DMS53 treated with DMSO at 0.1 percent for 48 hours (cell line): ENCODE data around the gene GTF2A2.
A peak's percentile ranks its signal among the peaks of the same experiment; 100 is the strongest.

Experiments
- DNase-seq: peaks from one replicate; lab custom pipeline; 2025; ENCODE audit not compliant: unreplicated experiment; lab: John Stamatoyannopoulos, UW

The GTF2A2 gene

DNA sequence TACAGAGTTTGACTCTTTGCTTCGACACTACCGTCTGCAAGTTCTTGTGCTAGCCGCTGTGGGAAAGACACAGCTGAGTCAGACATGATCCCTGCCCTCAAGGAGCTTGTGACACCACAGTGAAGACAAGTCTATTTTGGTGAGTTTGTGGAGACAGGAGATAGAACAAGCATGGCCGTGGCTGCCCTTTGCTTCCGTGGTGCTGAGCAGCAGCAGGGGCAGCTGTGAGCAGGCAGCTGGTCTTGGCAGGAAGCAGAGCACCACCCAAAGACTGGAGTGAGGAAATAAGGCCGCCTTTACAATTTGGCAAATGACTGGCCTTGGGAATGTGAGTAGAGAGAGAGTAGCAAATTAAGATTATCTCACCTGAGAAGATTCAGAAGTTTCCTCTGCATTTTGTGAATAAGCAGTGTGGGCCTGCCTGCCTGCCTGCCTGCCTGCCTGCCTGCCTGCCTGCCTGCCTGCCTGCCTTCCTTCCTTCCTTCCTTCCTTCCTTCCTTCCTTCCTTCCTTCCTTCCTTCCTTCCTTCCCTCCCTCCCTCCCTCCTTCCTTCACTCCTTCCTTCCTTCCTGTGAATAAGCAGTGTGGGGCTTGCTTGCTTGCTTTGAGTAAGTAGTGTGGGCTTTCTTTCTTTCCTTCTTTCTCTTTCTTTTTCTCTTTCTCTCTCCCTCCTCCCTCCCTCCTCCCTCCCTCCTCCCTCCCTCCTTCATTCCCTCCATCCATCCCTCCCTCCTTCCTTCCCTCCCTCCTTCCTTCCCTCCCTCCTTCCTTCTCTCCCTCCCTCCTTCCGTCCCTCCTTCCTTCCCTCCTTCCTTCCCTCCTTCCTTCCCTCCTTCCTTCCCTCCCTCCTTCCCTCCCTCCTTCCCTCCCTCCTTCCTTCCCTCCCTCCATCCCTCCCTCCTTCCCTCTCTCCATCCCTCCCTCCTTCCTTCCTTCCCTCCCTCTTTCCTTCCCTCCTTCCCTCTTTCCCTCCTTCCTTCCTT, 47.3 kb downstream of the GTF2A2 start:
- no peak for DNase-seq

DNA sequence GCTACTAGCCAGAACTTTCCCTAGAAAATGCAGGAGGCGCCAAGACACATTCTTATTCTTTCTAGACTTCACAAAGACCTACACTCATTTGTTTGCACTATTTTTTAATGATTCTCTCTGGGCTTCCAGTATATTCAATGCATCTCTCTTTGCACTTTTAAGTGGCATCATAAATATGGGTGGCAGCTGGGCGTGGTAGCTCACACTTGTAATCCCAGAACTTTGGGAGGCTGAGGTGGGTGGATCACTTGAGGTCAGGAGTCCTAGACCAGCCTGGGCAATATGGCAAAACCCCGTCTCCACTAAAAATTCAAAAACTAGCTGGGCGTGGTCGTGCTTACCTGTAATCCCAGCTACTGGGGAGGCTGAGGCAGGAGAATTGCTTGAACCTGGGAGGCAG, 51.3 kb downstream of the GTF2A2 start:
- no peak for DNase-seq

DNA sequence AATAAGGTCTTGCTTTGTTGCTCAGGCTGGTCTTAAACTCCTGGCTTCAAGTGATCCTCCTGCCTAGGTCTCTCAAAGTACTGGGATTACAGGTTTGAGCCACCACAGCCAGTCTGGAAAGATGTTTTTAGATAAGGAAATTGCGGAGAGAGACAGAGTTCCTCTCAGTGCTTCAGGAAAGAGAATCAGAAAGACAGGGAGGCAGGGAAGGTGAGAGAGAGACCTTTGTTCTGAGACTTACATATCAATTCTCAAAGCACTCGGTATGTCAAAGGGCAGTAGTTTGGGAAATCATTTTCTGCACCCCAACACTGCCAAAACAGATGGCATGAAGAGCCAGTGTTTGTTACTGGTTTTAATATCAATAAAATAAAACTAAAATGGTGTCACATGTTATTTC, 58.9 kb downstream of the GTF2A2 start:
- no peak for DNase-seq

DNA sequence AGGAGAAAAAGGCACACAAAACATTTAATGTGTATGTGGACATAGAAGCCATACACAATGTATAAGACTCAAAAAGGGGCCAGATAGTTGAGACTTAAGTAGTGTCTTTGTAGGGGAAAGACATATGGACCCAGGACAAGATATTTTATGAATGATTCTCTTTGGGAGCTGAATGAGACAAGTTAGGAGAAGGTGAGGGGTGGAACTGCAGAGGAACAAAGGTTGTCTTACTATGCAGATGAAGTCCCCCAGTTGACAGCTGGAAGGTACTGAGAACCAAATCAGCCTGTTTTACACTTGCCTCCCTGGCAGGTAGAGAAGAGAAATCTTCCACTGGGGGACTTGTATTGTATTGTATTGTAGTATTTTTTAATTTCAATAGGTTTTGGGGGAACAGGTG, 60.7 kb downstream of the GTF2A2 start:
- DNase-seq: no peak

DNA sequence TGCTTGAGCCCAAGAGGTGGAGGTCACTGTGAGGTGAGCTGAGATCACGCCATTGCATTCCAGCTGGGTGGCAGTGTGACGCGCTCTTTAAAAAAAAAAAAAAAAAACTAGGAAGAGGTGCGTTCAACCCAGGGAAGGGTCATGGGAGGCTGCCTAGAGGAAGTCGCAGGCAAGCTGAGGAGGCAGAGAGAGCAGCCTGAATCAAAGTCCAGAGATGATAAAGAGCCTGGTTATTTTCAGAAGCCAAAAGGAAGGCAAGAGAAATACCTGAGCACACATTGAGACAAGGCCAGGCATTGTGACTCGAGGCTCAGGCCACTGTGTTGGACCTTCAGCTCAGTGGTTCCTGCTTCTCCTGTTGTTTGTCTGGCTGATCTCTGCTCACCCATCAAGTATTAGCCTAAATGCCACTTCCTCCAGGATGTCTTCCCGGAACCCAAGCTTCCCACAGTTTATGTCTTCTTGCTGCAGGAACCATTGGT, 61.8 kb downstream of the GTF2A2 start:
- no peak for DNase-seq

DNA sequence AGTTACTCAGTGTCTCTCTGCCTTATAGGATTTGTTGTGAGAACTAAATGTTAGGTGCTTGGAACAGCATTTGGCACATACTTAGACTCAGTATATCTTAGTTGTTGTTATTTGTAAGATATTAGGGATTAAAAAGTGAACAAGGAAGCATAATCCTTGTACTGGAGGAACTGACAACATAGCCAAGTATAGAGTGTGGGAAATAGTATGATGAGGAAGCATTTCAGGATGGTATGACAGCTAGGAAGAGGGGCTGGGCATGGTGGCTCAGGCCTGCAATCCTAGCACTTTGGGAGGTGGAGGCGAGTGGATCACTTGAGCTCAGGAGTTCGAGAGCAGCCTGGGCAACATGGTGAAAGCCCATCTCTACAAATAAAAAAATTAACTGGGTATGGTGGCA, 62.3 kb downstream of the GTF2A2 start:
- DNase-seq: no peak

DNA sequence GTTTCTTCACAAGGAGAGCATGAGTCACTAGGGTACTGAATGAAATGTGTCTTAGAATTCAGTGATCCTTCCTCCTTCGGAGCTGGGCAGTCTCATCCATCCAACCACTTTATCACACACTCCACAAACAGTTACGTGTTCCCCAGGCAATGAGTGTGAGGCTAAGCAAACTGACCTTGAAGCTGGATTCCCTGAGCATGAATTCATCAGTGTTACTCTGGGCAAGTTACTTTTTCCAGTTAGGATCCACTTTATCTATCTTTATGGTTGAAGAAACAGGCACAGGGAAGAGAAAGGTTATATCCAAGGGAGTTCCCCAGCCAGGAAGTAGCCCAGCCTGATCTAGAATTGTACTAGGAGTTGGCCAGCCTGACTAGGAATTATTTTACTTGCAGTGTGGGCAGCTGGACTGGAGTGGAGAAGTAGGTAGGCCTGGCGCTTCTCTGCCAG, 62.8 kb downstream of the GTF2A2 start:
- peak; percentile 30 for DNase-seq

DNA sequence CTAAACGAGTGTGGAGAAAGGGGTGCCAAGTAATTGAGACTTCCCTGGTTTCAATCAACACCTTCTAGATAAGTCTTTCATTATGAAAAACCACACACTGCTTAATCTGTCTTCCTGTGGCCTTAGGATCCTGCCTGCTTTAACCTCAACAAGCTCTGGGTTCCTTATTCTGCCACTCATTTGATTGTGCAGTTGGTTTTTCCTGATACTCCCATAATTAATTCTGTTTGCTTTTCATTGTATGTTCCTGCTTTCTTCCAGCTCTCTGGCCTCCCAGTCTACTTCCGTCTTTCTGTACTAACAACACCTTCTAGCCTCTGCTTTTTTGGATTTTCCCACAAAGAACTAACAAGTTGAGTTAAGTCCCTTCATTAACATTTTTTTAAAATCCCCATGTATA, 66.0 kb downstream of the GTF2A2 start:
- no peak for DNase-seq

DNA sequence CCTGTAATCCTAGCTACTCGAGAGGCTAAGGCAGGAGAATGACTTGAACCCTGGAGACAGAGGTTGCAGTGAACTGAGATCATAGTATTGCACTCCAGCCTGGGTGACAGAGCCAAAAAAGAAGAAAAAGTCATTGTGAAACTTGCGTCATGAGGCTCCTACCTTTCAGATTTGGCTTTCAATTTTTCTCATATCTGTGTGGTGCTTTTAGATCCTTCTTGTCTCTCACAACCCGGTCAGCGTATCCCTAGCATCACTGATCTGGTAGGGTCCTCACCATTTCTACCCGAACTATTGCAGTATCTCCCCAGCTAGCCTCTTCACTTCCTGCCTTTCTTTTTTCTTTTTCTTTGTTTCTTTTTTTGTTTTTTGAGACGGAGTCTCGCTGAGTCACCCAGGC, 67.3 kb downstream of the GTF2A2 start:
- no peak for DNase-seq
